ENCODE measurements around the gene ALKBH6.
A peak's percentile ranks its signal among the peaks of the same experiment; 100 is the strongest.

The ALKBH6 gene

DNA sequence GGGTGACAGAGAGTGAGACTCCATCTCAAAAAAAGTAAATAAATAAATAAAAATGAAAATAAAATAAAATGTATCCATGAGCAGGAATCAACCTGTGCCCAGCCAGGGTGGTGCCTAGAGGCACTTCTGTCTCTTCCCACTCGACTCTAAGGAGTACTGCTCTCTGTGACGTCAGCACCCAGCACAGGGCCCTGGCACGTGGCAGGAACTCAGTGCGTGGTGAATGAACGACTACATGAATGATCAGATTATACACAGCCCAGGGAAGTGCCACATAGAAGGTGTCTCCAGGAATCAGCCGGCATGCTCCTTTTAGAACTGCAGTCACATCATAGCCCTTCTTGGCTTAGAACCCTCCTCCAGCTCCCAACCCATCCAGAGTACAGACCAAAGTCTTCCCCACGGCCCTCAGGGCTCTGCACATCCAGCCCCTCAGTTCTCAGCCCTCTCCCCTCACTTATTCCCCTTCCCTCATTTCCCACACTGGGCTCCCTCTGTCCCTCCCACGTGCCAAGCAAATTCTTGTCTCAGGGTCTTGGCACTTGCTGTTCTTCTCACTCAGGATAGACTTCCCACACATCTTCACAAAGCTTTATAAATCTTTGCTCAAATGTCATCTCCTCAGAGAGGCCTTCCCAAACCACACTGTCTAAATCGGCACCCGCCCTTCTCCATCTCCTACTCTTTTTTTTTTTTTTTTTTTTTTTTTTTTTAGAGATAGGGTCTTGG, 14.5 kb upstream of the ALKBH6 start:
- no peaks in the 10 kb centered on the region for H3K4me1 ChIP-seq (ENCODE audit: control insufficient read depth, insufficient read depth, low read length)
- H3K9ac ChIP-seq (ENCODE audit: low read depth, low read length): no peak overlapping the region
- H3K36me3 ChIP-seq (ENCODE audit: control insufficient read depth, insufficient read depth, low read length): peaks cover 21% of the 10 kb centered on the region
- no peaks in the 10 kb centered on the region for H3K27me3 ChIP-seq (ENCODE audit: control insufficient read depth, insufficient read depth, low read length)
- no peaks in the 10 kb centered on the region for H3K9me3 ChIP-seq (ENCODE audit: control insufficient read depth, insufficient read depth, low read length)
- H3K4me3 ChIP-seq (ENCODE audit: low read depth, low read length): no peak overlapping the region
- no peak overlapping the region for H3K27ac ChIP-seq (ENCODE audit: low read depth, low read length)

DNA sequence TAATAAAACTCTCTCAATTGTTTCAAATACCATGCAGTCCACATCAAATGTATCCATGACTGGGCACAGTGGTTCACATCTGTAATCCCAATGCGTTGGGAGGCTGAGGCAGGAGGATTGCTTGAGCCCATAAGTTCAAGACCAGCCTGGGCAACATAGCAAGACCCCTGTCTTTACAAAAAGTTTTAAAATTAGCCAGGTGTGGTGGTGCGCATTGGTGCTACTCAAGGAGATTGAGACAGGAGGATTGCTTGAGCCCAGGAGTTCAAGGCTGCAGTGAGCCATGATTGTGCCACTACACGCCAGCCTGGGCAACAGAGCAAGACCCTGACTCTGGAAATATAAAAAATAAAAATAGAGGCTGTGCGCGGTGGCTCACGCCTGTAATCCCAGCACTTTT, 13.7 kb upstream of the ALKBH6 start:
- H3K36me3 ChIP-seq (ENCODE audit: control insufficient read depth, insufficient read depth, low read length): peaks cover 27% of the 10 kb centered on the region
- no peaks in the 10 kb centered on the region for H3K4me1 ChIP-seq (ENCODE audit: control insufficient read depth, insufficient read depth, low read length)
- H3K9ac ChIP-seq (ENCODE audit: low read depth, low read length): no peak overlapping the region
- no peaks in the 10 kb centered on the region for H3K27me3 ChIP-seq (ENCODE audit: control insufficient read depth, insufficient read depth, low read length)
- H3K27ac ChIP-seq (ENCODE audit: low read depth, low read length): no peak overlapping the region
- no peaks in the 10 kb centered on the region for H3K9me3 ChIP-seq (ENCODE audit: control insufficient read depth, insufficient read depth, low read length)
- no peak overlapping the region for H3K4me3 ChIP-seq (ENCODE audit: low read depth, low read length)

DNA sequence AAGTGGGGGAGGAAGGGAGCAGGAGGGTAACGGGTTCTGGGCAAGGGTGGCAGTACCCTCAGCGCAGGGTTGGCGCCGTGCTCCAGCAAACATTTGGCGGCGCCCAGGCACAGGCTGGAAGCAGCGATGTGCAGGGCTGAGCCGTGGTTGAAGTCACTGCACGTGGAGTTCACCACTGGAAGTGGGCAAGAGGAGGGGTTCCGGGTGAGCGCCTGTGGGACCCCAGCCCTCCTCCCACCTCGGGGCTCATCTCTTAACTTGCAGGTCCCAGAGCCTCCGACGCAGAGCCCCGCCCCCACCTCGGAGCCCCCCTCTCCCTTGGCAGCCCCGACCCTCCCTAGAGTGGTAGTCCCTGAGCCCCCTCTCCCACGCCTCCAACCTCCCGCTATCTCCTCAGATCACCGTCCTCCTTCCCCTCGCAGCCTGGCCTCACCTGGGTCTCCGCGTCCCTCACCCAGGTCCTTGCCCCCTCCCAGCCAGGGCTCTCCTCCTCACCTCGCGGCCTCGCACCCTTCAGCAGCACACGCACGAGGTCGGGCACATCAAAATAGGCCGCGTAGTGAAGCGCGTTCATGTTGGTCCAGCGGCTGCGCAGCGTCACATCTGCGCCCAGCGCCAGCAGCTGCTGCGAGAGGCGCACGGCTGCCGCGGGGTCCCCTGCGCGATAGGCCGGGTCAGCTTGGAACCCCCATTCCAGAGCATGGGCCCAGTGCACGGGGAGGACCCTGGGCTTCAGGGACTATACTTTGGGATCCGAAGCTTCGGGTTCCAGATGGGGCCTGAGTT, 12.3 kb upstream of the ALKBH6 start:
- no peak overlapping the region for H3K27ac ChIP-seq (ENCODE audit: low read depth, low read length)
- no peaks in the 10 kb centered on the region for H3K4me1 ChIP-seq (ENCODE audit: control insufficient read depth, insufficient read depth, low read length)
- H3K9ac ChIP-seq (ENCODE audit: low read depth, low read length): no peak overlapping the region
- H3K9me3 ChIP-seq (ENCODE audit: control insufficient read depth, insufficient read depth, low read length): no peaks in the 10 kb centered on the region
- H3K4me3 ChIP-seq (ENCODE audit: low read depth, low read length): no peak overlapping the region
- no peaks in the 10 kb centered on the region for H3K27me3 ChIP-seq (ENCODE audit: control insufficient read depth, insufficient read depth, low read length)
- H3K36me3 ChIP-seq (ENCODE audit: control insufficient read depth, insufficient read depth, low read length): peaks cover 32% of the 10 kb centered on the region

DNA sequence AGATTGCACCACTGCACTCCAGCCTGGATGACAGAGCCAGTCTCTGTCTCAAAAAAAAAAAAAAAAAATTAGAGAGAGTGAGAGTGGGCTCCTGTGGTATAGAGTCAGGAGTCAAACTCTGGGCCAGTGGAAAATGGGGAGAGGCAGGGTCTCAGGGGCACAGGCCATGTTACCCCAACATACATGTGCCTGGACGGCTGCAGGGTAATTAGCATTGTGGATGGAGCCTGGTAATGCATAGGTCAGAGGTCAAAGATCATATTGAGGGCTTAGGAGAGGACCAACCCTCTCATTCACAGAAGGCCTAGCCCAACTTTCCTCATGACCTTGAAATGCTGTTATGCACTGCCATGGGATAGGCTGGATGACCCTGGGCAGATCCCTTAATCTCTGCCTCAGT, 11.5 kb upstream of the ALKBH6 start:
- Histone ChIP-seq H3K4me1 (ENCODE audit: control insufficient read depth, insufficient read depth, low read length) (no peaks in the 10 kb centered on the region), H3K27ac (ENCODE audit: low read depth, low read length) (no peak overlapping the region), H3K4me3 (ENCODE audit: low read depth, low read length) (no peak overlapping the region), H3K36me3 (ENCODE audit: control insufficient read depth, insufficient read depth, low read length) (peaks cover 38% of the 10 kb centered on the region), H3K27me3 (ENCODE audit: control insufficient read depth, insufficient read depth, low read length) (no peaks in the 10 kb centered on the region), H3K9me3 (ENCODE audit: control insufficient read depth, insufficient read depth, low read length) (no peaks in the 10 kb centered on the region), H3K9ac (ENCODE audit: low read depth, low read length) (no peak overlapping the region)

DNA sequence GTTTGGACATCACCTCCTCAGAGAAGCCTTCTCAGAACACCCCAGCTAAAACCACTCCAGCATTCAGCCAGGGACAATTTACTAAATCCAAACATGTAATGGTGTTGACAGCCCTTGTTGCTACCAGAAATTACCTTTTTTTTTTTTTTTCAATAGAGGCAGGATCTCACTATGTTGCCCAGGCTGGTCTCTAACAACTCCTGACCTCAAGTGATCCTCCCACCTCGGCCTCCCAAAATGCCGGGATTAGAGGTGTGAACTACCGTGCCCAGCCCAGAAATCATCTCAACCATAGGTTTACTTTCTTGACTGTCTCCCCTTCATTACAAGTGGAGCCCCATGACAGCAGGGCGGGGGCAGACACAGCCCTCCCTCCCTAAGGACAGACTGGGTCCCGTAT, 9.4 kb upstream of the ALKBH6 start:
- H3K27me3 ChIP-seq (ENCODE audit: control insufficient read depth, insufficient read depth, low read length): no peaks in the 10 kb centered on the region
- no peak overlapping the region for H3K27ac ChIP-seq (ENCODE audit: low read depth, low read length)
- no peak overlapping the region for H3K9ac ChIP-seq (ENCODE audit: low read depth, low read length)
- no peaks in the 10 kb centered on the region for H3K9me3 ChIP-seq (ENCODE audit: control insufficient read depth, insufficient read depth, low read length)
- H3K4me1 ChIP-seq (ENCODE audit: control insufficient read depth, insufficient read depth, low read length): no peaks in the 10 kb centered on the region
- peaks cover 44% of the 10 kb centered on the region for H3K36me3 ChIP-seq (ENCODE audit: control insufficient read depth, insufficient read depth, low read length)
- H3K4me3 ChIP-seq (ENCODE audit: low read depth, low read length): no peak overlapping the region

DNA sequence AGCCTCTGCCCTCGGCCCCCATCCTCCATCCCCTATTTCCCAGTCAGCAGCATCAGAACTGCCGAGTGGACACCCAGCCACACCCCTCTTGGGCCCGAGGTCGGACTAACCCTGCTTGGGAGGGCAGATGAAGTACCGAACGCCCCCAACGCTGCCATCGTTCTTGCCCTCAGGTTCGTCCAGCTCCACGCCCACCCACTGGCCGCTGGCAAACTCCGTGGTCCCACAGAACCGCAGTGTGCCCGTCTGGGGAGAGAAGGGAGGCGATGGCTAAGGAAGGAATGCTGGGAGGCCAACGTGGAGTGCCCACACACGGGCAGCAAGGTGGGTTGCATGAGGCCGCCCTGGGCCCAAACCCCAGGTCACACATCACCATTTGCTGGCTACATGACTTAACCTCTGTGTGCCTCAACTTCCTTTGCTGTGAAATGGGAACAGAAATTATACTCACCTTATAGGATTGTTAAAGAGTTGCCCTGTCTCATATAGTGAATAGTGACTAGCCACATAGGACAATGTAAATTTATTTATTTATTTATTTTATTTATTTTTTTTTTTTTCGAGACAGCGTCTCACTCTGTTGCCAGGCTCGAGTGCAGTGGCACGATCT, 5.2 kb upstream of the ALKBH6 start:
- H3K9ac ChIP-seq (ENCODE audit: low read depth, low read length): no peak overlapping the region
- H3K4me3 ChIP-seq (ENCODE audit: low read depth, low read length): no peak overlapping the region
- H3K27ac ChIP-seq (ENCODE audit: low read depth, low read length): no peak overlapping the region
- peaks cover 48% of the 10 kb centered on the region for H3K36me3 ChIP-seq (ENCODE audit: control insufficient read depth, insufficient read depth, low read length)
- H3K27me3 ChIP-seq (ENCODE audit: control insufficient read depth, insufficient read depth, low read length): no peaks in the 10 kb centered on the region
- no peaks in the 10 kb centered on the region for H3K9me3 ChIP-seq (ENCODE audit: control insufficient read depth, insufficient read depth, low read length)
- no peaks in the 10 kb centered on the region for H3K4me1 ChIP-seq (ENCODE audit: control insufficient read depth, insufficient read depth, low read length)

DNA sequence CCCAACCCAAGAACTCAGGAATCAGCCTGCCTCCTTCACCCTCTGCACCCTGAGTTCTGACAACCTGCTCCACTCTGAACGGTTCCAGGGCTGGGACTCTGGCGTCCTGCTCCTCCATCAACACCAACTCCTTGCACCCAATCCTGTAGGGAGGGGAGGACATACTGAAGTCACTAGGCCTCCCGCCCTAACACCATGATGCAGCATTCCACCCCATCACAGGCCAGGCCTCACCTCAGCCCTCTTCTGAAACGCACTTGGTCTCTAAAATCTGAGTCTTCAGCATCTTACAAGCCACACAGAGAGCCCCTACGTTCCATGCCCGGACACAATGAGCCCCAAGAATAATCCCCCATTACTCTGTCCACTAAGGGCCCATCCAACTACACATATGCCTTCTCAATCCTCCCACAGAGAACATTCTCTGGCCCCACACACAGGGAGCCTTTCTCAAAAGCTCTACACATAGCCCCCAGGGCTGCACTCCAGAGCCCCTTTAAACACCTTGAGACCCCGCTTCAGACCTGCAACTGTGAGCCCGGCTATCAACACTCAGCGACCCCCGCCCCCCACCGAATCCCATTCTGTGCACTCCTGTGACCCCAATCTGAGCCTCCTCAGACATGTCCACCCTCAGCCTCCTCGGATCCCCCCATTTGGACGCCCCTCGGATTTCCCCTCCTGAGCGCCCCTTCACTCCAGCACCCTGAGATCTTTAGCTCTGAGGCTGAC, 567 bp downstream of the ALKBH6 start:
- Histone ChIP-seq H3K27me3 (ENCODE audit: control insufficient read depth, insufficient read depth, low read length) (no peaks in the 10 kb centered on the region), H3K36me3 (ENCODE audit: control insufficient read depth, insufficient read depth, low read length) (peaks cover 19% of the 10 kb centered on the region), H3K9me3 (ENCODE audit: control insufficient read depth, insufficient read depth, low read length) (no peaks in the 10 kb centered on the region), H3K4me3 (ENCODE audit: low read depth, low read length) (peak overlapping the region; percentile 83), H3K9ac (ENCODE audit: low read depth, low read length) (peak overlapping the region; percentile 49; the same call in 1 of the 2 replicates), H3K4me1 (ENCODE audit: control insufficient read depth, insufficient read depth, low read length) (0 out of 2 replicates have a peak, but pooled peaks cover 5% of the 10 kb centered on the region), H3K27ac (ENCODE audit: low read depth, low read length) (no peak overlapping the region)

DNA sequence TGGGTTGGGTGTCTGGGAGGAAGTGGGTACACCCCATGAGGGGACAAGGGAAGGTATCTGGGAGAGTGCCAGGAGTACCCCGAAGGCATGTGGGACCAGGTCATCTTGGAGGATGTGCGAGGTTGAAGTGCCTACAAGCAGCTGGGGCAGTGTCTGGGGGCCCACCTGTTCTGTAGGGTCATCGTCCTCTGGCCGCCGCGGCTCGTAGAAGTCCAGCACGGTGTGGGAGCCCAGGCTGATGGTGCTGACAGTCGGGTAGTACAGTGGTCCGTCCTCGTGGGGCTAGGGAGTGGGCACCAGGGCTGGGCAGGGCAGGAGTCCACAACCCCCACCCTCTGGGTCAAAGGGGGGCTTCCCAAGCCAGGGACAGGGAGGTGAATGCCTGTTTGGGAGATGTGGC, 3.6 kb downstream of the ALKBH6 start:
- Histone ChIP-seq H3K27ac (ENCODE audit: low read depth, low read length) (no peak overlapping the region), H3K9me3 (ENCODE audit: control insufficient read depth, insufficient read depth, low read length) (no peaks in the 10 kb centered on the region), H3K9ac (ENCODE audit: low read depth, low read length) (no peak overlapping the region), H3K4me1 (ENCODE audit: control insufficient read depth, insufficient read depth, low read length) (peaks cover 5% of the 10 kb centered on the region; the same call in 1 of the 2 replicates), H3K27me3 (ENCODE audit: control insufficient read depth, insufficient read depth, low read length) (no peaks in the 10 kb centered on the region), H3K4me3 (ENCODE audit: low read depth, low read length) (no peak overlapping the region), H3K36me3 (ENCODE audit: control insufficient read depth, insufficient read depth, low read length) (no peaks in the 10 kb centered on the region)

DNA sequence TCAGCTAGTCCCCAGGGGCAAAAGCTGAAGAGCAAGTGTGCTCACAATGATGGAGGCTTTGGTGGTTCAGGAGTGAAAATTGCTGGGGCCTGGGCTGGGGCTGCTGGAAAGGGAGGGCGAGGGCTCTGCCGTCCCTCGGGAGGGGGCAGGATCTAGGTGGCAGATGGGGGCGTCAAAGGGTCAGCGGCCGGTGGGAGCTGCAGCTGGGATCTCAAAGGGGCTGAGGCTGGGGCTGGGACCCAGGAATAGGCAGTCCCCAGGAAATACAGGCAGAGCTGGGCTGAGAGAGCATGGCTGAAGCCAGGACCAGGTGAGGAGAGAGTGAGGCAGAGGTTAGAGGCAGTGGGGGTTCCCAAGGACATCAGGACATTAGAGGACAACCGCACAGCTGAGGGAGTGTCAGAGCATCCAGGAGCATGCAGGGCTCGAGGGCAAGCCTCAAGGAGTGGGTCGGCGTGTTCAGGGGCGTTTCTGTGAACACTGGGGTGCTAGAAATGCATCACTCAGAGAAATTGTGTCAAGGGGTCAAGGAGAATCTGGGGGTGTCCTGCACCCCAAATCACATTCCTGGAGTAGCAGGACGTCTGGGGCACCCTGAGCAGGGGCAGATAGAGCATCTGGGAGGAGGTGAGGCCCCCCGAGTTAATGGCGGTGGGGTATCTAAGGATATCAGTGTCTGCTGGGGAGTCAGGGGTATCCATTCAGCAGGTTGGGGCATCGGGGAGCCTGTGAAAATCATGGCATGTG, 4.2 kb downstream of the ALKBH6 start:
- Histone ChIP-seq H3K9ac (ENCODE audit: low read depth, low read length) (no peak overlapping the region), H3K4me1 (ENCODE audit: control insufficient read depth, insufficient read depth, low read length) (peaks cover 5% of the 10 kb centered on the region; the same call in 1 of the 2 replicates), H3K27me3 (ENCODE audit: control insufficient read depth, insufficient read depth, low read length) (no peaks in the 10 kb centered on the region), H3K27ac (ENCODE audit: low read depth, low read length) (no peak overlapping the region), H3K4me3 (ENCODE audit: low read depth, low read length) (peak overlapping the region; percentile 60; the same call in 1 of the 2 replicates), H3K9me3 (ENCODE audit: control insufficient read depth, insufficient read depth, low read length) (no peaks in the 10 kb centered on the region), H3K36me3 (ENCODE audit: control insufficient read depth, insufficient read depth, low read length) (no peaks in the 10 kb centered on the region)

DNA sequence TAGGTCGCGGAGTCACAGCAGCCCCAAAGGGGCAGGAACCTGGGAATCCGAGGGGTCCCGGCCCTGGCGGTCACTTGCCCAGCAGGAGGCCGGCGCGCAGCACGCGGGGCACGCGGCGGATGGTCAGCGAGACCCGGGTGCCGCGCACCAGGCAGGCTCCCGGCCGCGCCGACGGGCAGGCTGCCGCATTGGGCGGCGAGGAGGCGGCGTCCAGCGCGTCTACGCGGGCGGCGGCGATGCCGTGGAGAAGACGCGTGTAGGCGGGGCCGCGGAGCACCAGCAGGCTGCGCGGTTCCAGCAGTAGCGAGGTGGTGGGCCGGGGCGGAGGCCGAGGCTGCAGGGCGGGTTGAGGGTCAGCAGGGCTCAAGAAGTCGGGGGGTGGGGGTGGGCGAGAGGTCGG, 4.8 kb downstream of the ALKBH6 start:
- Histone ChIP-seq H3K27ac (ENCODE audit: low read depth, low read length) (no peak overlapping the region), H3K4me1 (ENCODE audit: control insufficient read depth, insufficient read depth, low read length) (peaks cover 5% of the 10 kb centered on the region; the same call in 1 of the 2 replicates), H3K36me3 (ENCODE audit: control insufficient read depth, insufficient read depth, low read length) (no peaks in the 10 kb centered on the region), H3K27me3 (ENCODE audit: control insufficient read depth, insufficient read depth, low read length) (no peaks in the 10 kb centered on the region), H3K9me3 (ENCODE audit: control insufficient read depth, insufficient read depth, low read length) (no peaks in the 10 kb centered on the region), H3K9ac (ENCODE audit: low read depth, low read length) (no peak overlapping the region), H3K4me3 (ENCODE audit: low read depth, low read length) (peak overlapping the region; percentile 60)
